Right cardiac atrium (tissue), 5 donors: ENCODE measurements around the gene RECQL5. TPM values are rescaled to one million over a fixed set of nuclear protein-coding genes. Genes with fewer than 3 reads are reported as not detected.

Experiments
- ATAC-seq, 2 donors: fragments of 200-7000 bp; cut with Tn5 transposase; one replicate each; pipeline versions ENCODE4 v1.8.0 to v1.9.1; 2020; ENCODE audit warnings: moderate library complexity in 2 of 2, mild to moderate bottlenecking in 1 of 2
- DNase-seq, 3 donors: peaks; one replicate each; pipeline ENCODE4 v3.0.0-alpha.2; 2020
- H3K27ac ChIP-seq: one replicate; pipeline ENCODE4 v1.5.1; 2013; ENCODE audit warnings: mild to moderate bottlenecking, low read length, control low read depth, moderate library complexity
- H3K27me3 ChIP-seq: one replicate; pipeline ENCODE4 v1.6.1; 2013; ENCODE audit not compliant: control insufficient read depth, insufficient read depth
- H3K4me1 ChIP-seq: one replicate; pipeline ENCODE4 v1.6.1; 2013; ENCODE audit warnings: low read length; ENCODE audit not compliant: control insufficient read depth, insufficient read depth
- H3K4me3 ChIP-seq: one replicate; pipeline ENCODE4 v1.5.1; 2013; ENCODE audit warnings: low read length, control low read depth
- H3K9me3 ChIP-seq: one replicate; pipeline ENCODE4 v1.6.1; 2013; ENCODE audit warnings: low read length; ENCODE audit not compliant: control insufficient read depth
- WGBS: extraction: QIAGEN DNeasy Blood & Tissue Kit; methylation state at CpG from one replicate; pipeline ENCODE4 v1.1.7; 2013; 5-methylcytosine and 5-hydroxymethylcytosine counted together
- intact Hi-C, 4 donors: fragments of 100-400 bp; cut with DNase I; formaldehyde crosslinking; loops; one replicate each; pipeline versions ENCODE4 v1.11.0 to v1.14.0; 2022 to 2023
- polyA plus RNA-seq: library from polyadenylated mRNA; stranded (reverse); fragments of 200-250 nt; gene quantifications from one replicate; pipeline ENCODE4 v1.2.3, GENCODE V29; 2013
- total RNA-seq, 4 donors: library from RNA; stranded (reverse); fragmentation: NEBNext Ultra II Directional; extraction: Animal tissue kit (Norgen Biotek cat#: 25700); gene quantifications; one replicate each; pipeline ENCODE4 v1.2.1, GENCODE V29; 2021
- donor health status: healthy with polysubstance abuse.
- donor health status: DM: no; HTN: yes; CAD: no.
- donor health status: DM: no; HTN: no; CAD: no.
- donor health status: DM: no; HTN: yes; CAD: no; lungs with severe emphysema.
- donor health status: DM: yes; HTN: yes; CAD: no.

RECQL5 gene
- total and polyA plus RNA-seq, 5 donors = 7.9 to 19.9 (median 14.1) TPM

- DNase-seq (peak; percentile 90 to 96 (median 93)), ATAC-seq (peak; percentile 63 to 67)
- 8% methylated on average over 27 of the region's 27 CpGs for WGBS
- Histone ChIP-seq H3K9me3 (no peaks in the 10 kb centered on the region), H3K4me1 (peaks cover 9% of the 10 kb centered on the region), H3K27ac (peak overlapping the region; percentile 78), H3K27me3 (no peaks in the 10 kb centered on the region), H3K4me3 (no peak overlapping the region)
- intact Hi-C loops = loop anchor here in 2 of 4 donors (5.0 kb wide), 2 partner anchors 114 to 119 kb away; no protein-coding TSS in a partner anchor
Observed at GRCh38 chr17:75633486-75634375, 33.2 kb downstream of the RECQL5 start.

DNA sequence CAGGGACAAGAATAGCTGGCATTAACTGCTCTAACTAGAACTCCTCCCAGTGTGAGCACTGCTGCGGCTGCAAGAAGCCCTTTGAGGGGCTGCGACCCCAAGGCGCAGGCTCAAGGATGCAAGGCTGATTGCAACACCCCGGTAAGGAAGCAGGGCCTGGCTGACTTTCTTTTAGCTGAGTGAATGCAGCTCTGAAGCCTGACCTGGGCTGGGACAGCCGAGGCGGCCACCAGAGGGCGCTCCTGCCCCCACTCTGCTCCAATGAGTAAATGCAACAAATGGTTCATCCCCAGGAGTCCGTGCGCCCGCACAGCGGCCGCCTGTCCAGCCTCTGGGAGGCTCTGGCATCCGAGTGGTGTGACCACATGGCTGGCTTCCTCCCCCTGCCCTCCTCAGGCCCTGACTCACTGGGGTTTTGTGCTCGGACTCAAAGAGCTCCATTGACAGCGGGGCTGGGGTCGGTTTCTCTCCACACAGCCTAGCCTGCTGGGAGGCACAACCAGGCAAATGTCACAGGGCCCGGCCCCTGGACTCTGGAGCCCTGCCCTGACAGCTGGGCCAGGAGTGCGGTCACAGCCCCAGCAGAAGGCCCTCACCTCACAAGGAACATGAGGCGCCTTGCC is 34.0 kb downstream of the RECQL5 start, which contains the start of gene SMIM5:
TSS of gene SMIM5 (plus strand) at position 572 of the 623 bp plus-strand sequence. CDS start 6,768 bp downstream, outside the sequence.
- 13% methylated on average over 19 of the region's 19 CpGs for WGBS
- Histone ChIP-seq H3K4me1 (peaks cover 9% of the 10 kb centered on the region), H3K27ac (peak within 1 kb of the TSS; percentile 78), H3K4me3 (no peak within 1 kb of the TSS), H3K27me3 (no peaks in the 10 kb centered on the region), H3K9me3 (no peaks in the 10 kb centered on the region)
- intact Hi-C loops = loop anchor here in 2 of 4 donors (5.0 kb wide), 2 partner anchors 114 to 119 kb away; no protein-coding TSS in a partner anchor
- DNase-seq (peak; percentile 91 to 96 (median 96)), ATAC-seq (peak; percentile 77 to 80)

DNA sequence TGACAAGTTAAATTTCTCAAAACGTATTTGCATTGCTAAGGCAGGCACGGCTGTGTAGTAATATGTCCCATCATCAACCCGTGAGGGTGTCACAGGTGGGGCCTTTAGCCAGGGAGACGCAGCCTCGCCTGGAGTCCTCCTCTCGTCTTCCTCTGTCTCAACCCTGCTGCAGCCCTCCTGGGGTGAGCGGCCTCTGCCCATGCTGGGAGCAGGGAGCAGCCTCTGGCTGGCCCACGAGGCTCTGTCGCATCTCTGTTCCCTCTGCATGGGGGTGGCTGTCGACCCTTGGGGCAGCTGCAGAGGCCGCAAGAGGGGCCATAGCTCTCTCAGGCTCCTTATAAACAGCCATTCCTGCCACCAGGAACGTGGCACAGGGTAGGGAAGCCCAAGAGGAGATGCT is 34.5 kb downstream of the RECQL5 start:
- intact Hi-C loops = loop anchor here in 2 of 4 donors (5.0 kb wide), 2 partner anchors 115 to 120 kb away; no protein-coding TSS in a partner anchor
- Histone ChIP-seq H3K9me3 (no peaks in the 10 kb centered on the region), H3K4me3 (no peak overlapping the region), H3K27ac (no peak overlapping the region), H3K4me1 (peaks cover 9% of the 10 kb centered on the region), H3K27me3 (no peaks in the 10 kb centered on the region)
- ATAC-seq (no peak), DNase-seq (peak in 1 of 3 donors; percentile 37)
- 75% methylated on average over 12 of the region's 12 CpGs for WGBS

- WGBS = 93% methylated on average over 27 of the region's 27 CpGs
- intact Hi-C loops = loop anchor here in 2 of 4 donors (5.0 kb wide), 2 partner anchors 116 to 121 kb away; no protein-coding TSS in a partner anchor
- Histone ChIP-seq H3K4me3 (no peak overlapping the region), H3K9me3 (no peaks in the 10 kb centered on the region), H3K27me3 (no peaks in the 10 kb centered on the region), H3K27ac (no peak overlapping the region), H3K4me1 (peaks cover 9% of the 10 kb centered on the region)
- peak in 1 of 3 donors; percentile 68 for DNase-seq
- no peak for ATAC-seq
Observed at GRCh38 chr17:75631353-75631752, 35.6 kb downstream of the RECQL5 start.

GRCh38 chr17:75630071-75630917 is 36.7 kb downstream of the RECQL5 start:
- no peak overlapping the region for H3K4me3 ChIP-seq
- intact Hi-C loops = loop anchor here in 2 of 4 donors (5.0 kb wide), 2 partner anchors 117 to 122 kb away; no protein-coding TSS in a partner anchor
- no peaks in the 10 kb centered on the region for H3K27me3 ChIP-seq
- 84% methylated on average over 26 of the region's 26 CpGs for WGBS
- ATAC-seq (no peak), DNase-seq (peak in 1 of 3 donors; percentile 62)
- no peak overlapping the region for H3K27ac ChIP-seq
- H3K4me1 ChIP-seq = peaks cover 9% of the 10 kb centered on the region
- H3K9me3 ChIP-seq = no peaks in the 10 kb centered on the region

- Histone ChIP-seq H3K27me3 (no peaks in the 10 kb centered on the region), H3K9me3 (no peaks in the 10 kb centered on the region), H3K4me3 (no peak overlapping the region), H3K27ac (no peak overlapping the region), H3K4me1 (peaks cover 8% of the 10 kb centered on the region)
- ATAC-seq (no peak), DNase-seq (peak in 1 of 3 donors; percentile 52)
- 69% methylated on average over 14 of the region's 14 CpGs for WGBS
- intact Hi-C loops = no loop called here
Observed at GRCh38 chr17:75629157-75629556, 37.8 kb downstream of the RECQL5 start.

- Histone ChIP-seq H3K4me1 (peaks cover 3% of the 10 kb centered on the region), H3K4me3 (no peak overlapping the region), H3K27ac (no peak overlapping the region), H3K27me3 (no peaks in the 10 kb centered on the region), H3K9me3 (no peaks in the 10 kb centered on the region)
- 87% methylated on average over 6 of the region's 6 CpGs for WGBS
- ATAC-seq (no peak), DNase-seq (peak in 2 of 3 donors; percentile 41 to 58)
- intact Hi-C loops = no loop called here
Observed at GRCh38 chr17:75628425-75628824, 38.5 kb downstream of the RECQL5 start.

GRCh38 chr17:75627094-75627493 is 39.9 kb downstream of the RECQL5 start:
- 93% methylated on average over 10 of the region's 10 CpGs for WGBS
- no peak overlapping the region for H3K4me3 ChIP-seq

DNA sequence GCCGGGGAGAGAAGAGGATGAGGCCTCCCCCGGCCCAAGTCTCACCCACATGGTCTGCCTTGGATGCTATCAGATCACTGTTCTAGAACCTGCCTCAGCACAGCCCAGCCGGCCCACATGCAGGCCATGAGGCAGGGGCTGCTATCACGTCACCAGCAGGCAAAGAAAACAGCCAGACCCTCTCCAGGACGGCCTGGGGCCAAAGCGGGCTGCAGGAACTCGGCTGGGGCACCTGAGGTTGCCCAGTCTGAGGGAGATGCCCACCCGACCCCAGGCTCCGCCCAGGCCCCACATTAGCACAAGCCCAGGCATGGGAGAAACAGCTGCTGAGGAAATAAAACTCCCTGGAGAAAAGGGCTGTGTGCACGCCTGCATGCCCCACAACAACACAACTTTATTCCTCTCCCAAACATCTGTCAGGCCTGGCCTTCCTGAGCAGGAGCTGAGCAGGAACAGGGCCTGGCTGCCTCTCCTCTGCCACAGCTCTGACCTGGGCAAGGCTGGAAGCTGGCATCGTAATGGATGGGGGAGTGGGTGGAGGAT is 40.4 kb downstream of the RECQL5 start:
- H3K4me3 ChIP-seq = no peak overlapping the region
- intact Hi-C loops = no loop called here

More at GRCh38 chr17:75627094-75627493, 39.9 kb downstream of the RECQL5 start:
- no peaks in the 10 kb centered on the region for H3K27me3 ChIP-seq
- ATAC-seq = no peak
- no peak overlapping the region for H3K27ac ChIP-seq
- H3K9me3 ChIP-seq = no peaks in the 10 kb centered on the region
- intact Hi-C loops = no loop called here
- DNase-seq = peak; percentile 11 to 49 (median 26)
- H3K4me1 ChIP-seq = no peaks in the 10 kb centered on the region

More for the DNA sequence above, 40.4 kb downstream of the RECQL5 start:
- H3K9me3 ChIP-seq = no peaks in the 10 kb centered on the region
- H3K27ac ChIP-seq = no peak overlapping the region
- WGBS = 75% methylated on average over 11 of the region's 11 CpGs
- H3K27me3 ChIP-seq = no peaks in the 10 kb centered on the region
- DNase-seq (peak in 2 of 3 donors; percentile 20 to 44), ATAC-seq (no peak)
- no peaks in the 10 kb centered on the region for H3K4me1 ChIP-seq
